GM23338 (cell line): ENCODE measurements around the gene SLC8A3. TPM values are rescaled to one million over a fixed set of nuclear protein-coding genes. Genes with fewer than 3 reads are reported as not detected.

Experiments used
- ATAC-seq: fragments of 200-7000 bp; cut with Tn5 transposase; 3 replicates; pipeline ENCODE4 v1.9.1; 2020
- DNase-seq: peaks from one replicate; pipeline ENCODE4 v3.0.0-alpha.2; 2015; ENCODE audit warnings: low spot score
- H2AFZ ChIP-seq: fragments of 200-600 bp; sonication (generic); 2 replicates; pipeline ENCODE4 v1.8.0; 2016; ENCODE audit warnings: antibody characterized with exemption, mild to moderate bottlenecking, moderate library complexity
- H3F3A ChIP-seq: fragments of 200-600 bp; sonication (generic); replicated peaks from 2 replicates; pipeline ENCODE4 v1.8.0; 2017; ENCODE audit warnings: antibody characterized with exemption, mixed run types, low read depth
- H3K27ac ChIP-seq: fragments of 200-600 bp; sonication (generic); 2 replicates; pipeline ENCODE4 v1.6.1; 2016; ENCODE audit warnings: low read depth
- H3K27me3 ChIP-seq: fragments of 200-600 bp; sonication (generic); 2 replicates; pipeline ENCODE4 v1.8.0; 2016; ENCODE audit warnings: mild to moderate bottlenecking, mixed run types, moderate library complexity; ENCODE audit not compliant: insufficient read depth
- H3K36me3 ChIP-seq: fragments of 200-600 bp; sonication (generic); 2 replicates; pipeline ENCODE4 v1.8.0; 2016; ENCODE audit warnings: mild to moderate bottlenecking; ENCODE audit not compliant: insufficient read depth
- H3K4me1 ChIP-seq: fragments of 200-600 bp; sonication (generic); 2 replicates; pipeline ENCODE4 v1.8.0; 2016; ENCODE audit warnings: mild to moderate bottlenecking, moderate library complexity; ENCODE audit not compliant: insufficient read depth
- H3K4me2 ChIP-seq: fragments of 200-600 bp; sonication (generic); 2 replicates; pipeline ENCODE4 v1.7.1; 2017; ENCODE audit warnings: mixed run types
- H3K4me3 ChIP-seq: fragments of 200-600 bp; sonication (generic); 2 replicates; pipeline ENCODE4 v1.6.1; 2016; ENCODE audit warnings: mixed run types
- H3K79me2 ChIP-seq: fragments of 200-600 bp; sonication (generic); replicated peaks from 2 replicates; pipeline ENCODE4 v1.8.0; 2017; ENCODE audit warnings: mild to moderate bottlenecking; ENCODE audit not compliant: insufficient read depth
- H3K9me2 ChIP-seq: fragments of 200-600 bp; sonication (generic); 2 replicates; pipeline ENCODE4 v1.8.0; 2017; ENCODE audit not compliant: insufficient read depth
- H4K20me1 ChIP-seq: fragments of 200-600 bp; sonication (generic); replicated peaks from 2 replicates; pipeline ENCODE4 v1.8.0; 2017; ENCODE audit warnings: mild to moderate bottlenecking; ENCODE audit not compliant: insufficient read depth
- H3K27ac Mint-ChIP-seq: 2 replicates; pipeline ENCODE4 v1.8.0; 2020; ENCODE audit warnings: inconsistent platforms, mild to moderate bottlenecking, moderate library complexity, mixed read lengths
- H3K27me3 Mint-ChIP-seq: 3 replicates; pipeline ENCODE4 v1.8.0; 2022; ENCODE audit warnings: low read depth, mild to moderate bottlenecking, moderate library complexity, mixed read lengths, inconsistent platforms; ENCODE audit not compliant: insufficient read depth, poor library complexity
- H3K36me3 Mint-ChIP-seq: 3 replicates; pipeline ENCODE4 v1.8.0; 2021; ENCODE audit warnings: low read depth, mild to moderate bottlenecking, inconsistent platforms, moderate library complexity, mixed read lengths
- H3K4me1 Mint-ChIP-seq: 3 replicates; pipeline ENCODE4 v1.8.0; 2020; ENCODE audit warnings: mild to moderate bottlenecking, inconsistent platforms, mixed read lengths
- H3K4me3 Mint-ChIP-seq: 3 replicates; pipeline ENCODE4 v1.8.0; 2021; ENCODE audit warnings: moderate library complexity, mild to moderate bottlenecking, inconsistent platforms, mixed read lengths
- H3K9me3 Mint-ChIP-seq: 3 replicates; pipeline ENCODE4 v1.8.0; 2020; ENCODE audit warnings: moderate library complexity, mild to moderate bottlenecking, inconsistent platforms, mixed read lengths
- CREB1 ChIP-seq: fragments of 250-450 bp; sonication (Bioruptor Pico); IDR thresholded peaks from 2 replicates; pipeline ENCODE4 v1.5.0; 2020; ENCODE audit warnings: low read depth, mild to moderate bottlenecking, moderate library complexity
- EZH2 ChIP-seq: fragments of 200-600 bp; sonication (generic); IDR thresholded peaks from one replicate; pipeline ENCODE4 v1.8.0; 2017; ENCODE audit warnings: antibody characterized with exemption, mild to moderate bottlenecking, low read depth; ENCODE audit not compliant: unreplicated experiment
- EZH2phosphoT487 ChIP-seq: fragments of 200-600 bp; sonication (generic); IDR thresholded peaks from one replicate; pipeline ENCODE4 v1.8.1; 2018; ENCODE audit warnings: antibody characterized with exemption; ENCODE audit not compliant: unreplicated experiment
- JUNB ChIP-seq: IDR thresholded peaks from one replicate; pipeline ENCODE4 v1.6.1; 2016; ENCODE audit warnings: antibody characterized with exemption; ENCODE audit not compliant: unreplicated experiment
- NANOG ChIP-seq: IDR thresholded peaks from 2 replicates; pipeline ENCODE4 v1.6.1; 2016; ENCODE audit warnings: antibody characterized with exemption, borderline replicate concordance
- POLR2AphosphoS5 ChIP-seq: IDR thresholded peaks from 2 replicates; pipeline ENCODE4 v1.6.1; 2016; ENCODE audit warnings: antibody characterized with exemption, low read depth
- STAT1 ChIP-seq: IDR thresholded peaks from one replicate; pipeline ENCODE4 v1.6.1; 2016; ENCODE audit warnings: antibody characterized with exemption; ENCODE audit not compliant: unreplicated experiment
- ZNF114 ChIP-seq: fragments of 250-450 bp; sonication (Bioruptor Pico); IDR thresholded peaks from 2 replicates; pipeline ENCODE4 v1.5.0; 2020; ENCODE audit warnings: mild to moderate bottlenecking, moderate library complexity
- ZNF331 ChIP-seq: fragments of 250-450 bp; sonication (Bioruptor Pico); IDR thresholded peaks from 2 replicates; pipeline ENCODE4 v1.5.0; 2020; ENCODE audit warnings: low read depth, mild to moderate bottlenecking, moderate library complexity
- ZNF462 ChIP-seq: fragments of 250-450 bp; sonication (Bioruptor Pico); IDR thresholded peaks from 2 replicates; pipeline ENCODE4 v1.5.0; 2020; ENCODE audit warnings: mild to moderate bottlenecking, moderate library complexity
- polyA plus RNA-seq: library from polyadenylated mRNA; unstranded; fragments of >200 nt; fragmentation: Nextera tagmentation; extraction: Ambion mirVana; gene quantifications from 2 replicates; pipeline ENCODE4 v1.2.1, GENCODE V29; 2016
- total RNA-seq: library from RNA; depleted of rRNA; stranded (reverse); fragments of >200 nt; shearing (Covaris generic); gene quantifications from 2 replicates; pipeline ENCODE4 v1.2.3, GENCODE V29; 2014
- TF ChIP-seq, protein P1 (sequence below): IDR thresholded peaks from one replicate; pipeline ENCODE4 v1.6.1; 2018; ENCODE audit warnings: antibody characterized with exemption; ENCODE audit not compliant: unreplicated experiment
- TF ChIP-seq, protein P2 (sequence below): IDR thresholded peaks from 2 replicates; pipeline ENCODE4 v1.6.1; 2016; ENCODE audit warnings: antibody characterized with exemption
- TF ChIP-seq, protein P3 (sequence below), 2 experiments: fragments of 200-600 bp in 1 of 2; sonication (generic) in 1 of 2; conservative IDR thresholded peaks; 2 replicates each; pipeline versions ENCODE4 v1.5.1 to v1.6.1; 2016 to 2017; ENCODE audit warnings: antibody characterized with exemption in 2 of 2, low read depth in 2 of 2, mild to moderate bottlenecking in 2 of 2, moderate library complexity in 1 of 2

SLC8A3 gene
- total and polyA plus RNA-seq, 2 experiments from 2014 or later, result 0.82 to 2.0 TPM

DNA sequence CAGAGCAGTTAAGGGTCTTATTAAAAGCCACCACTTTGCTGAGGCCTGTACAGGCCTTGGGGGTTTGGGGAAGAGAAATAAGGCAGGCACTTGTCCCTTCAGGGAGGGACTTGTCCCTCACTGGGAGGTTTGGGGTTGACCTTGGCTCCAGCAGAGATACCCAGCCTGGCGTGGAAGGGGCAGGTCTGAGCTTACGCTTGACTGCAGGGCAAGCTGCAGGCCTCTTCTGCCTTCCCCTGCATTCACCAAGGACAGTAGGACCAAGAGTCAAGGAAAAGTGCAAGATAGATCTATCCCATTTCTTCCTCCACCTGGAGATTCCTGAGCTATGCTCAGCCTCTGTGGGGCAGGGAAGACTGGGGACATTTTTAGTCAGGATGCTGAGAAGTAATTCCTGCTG lies 155.2 kb downstream of the SLC8A3 start:
- Mint-ChIP-seq H3K36me3 (no peaks in the 10 kb centered on the region), H3K27ac (no peak overlapping the region), H3K9me3 (no peaks in the 10 kb centered on the region), H3K4me1 (peaks cover 18% of the 10 kb centered on the region), H3K4me3 (no peak overlapping the region), H3K27me3 (peaks cover 5% of the 10 kb centered on the region)
- H3K36me3 ChIP-seq, result no peaks in the 10 kb centered on the region
- H3K4me3 ChIP-seq, result no peak overlapping the region
- H3K27me3 ChIP-seq, result no peaks in the 10 kb centered on the region
- H4K20me1 ChIP-seq, result no peaks in the 10 kb centered on the region
- ATAC-seq (no peak), DNase-seq (no peak)
- TF ChIP-seq STAT1, result no peak
- TF ChIP-seq ZNF331 (CRISPR knock-in tag), result no peak
- no peak for TF ChIP-seq EZH2phosphoT487
- TF ChIP-seq ZNF462 (CRISPR knock-in tag), result no peak
- TF ChIP-seq, protein P1, sequence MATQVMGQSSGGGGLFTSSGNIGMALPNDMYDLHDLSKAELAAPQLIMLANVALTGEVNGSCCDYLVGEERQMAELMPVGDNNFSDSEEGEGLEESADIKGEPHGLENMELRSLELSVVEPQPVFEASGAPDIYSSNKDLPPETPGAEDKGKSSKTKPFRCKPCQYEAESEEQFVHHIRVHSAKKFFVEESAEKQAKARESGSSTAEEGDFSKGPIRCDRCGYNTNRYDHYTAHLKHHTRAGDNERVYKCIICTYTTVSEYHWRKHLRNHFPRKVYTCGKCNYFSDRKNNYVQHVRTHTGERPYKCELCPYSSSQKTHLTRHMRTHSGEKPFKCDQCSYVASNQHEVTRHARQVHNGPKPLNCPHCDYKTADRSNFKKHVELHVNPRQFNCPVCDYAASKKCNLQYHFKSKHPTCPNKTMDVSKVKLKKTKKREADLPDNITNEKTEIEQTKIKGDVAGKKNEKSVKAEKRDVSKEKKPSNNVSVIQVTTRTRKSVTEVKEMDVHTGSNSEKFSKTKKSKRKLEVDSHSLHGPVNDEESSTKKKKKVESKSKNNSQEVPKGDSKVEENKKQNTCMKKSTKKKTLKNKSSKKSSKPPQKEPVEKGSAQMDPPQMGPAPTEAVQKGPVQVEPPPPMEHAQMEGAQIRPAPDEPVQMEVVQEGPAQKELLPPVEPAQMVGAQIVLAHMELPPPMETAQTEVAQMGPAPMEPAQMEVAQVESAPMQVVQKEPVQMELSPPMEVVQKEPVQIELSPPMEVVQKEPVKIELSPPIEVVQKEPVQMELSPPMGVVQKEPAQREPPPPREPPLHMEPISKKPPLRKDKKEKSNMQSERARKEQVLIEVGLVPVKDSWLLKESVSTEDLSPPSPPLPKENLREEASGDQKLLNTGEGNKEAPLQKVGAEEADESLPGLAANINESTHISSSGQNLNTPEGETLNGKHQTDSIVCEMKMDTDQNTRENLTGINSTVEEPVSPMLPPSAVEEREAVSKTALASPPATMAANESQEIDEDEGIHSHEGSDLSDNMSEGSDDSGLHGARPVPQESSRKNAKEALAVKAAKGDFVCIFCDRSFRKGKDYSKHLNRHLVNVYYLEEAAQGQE, result no peak
- TF ChIP-seq EZH2, result no peak
- TF ChIP-seq POLR2AphosphoS5, result no peak
- TF ChIP-seq, protein P2, sequence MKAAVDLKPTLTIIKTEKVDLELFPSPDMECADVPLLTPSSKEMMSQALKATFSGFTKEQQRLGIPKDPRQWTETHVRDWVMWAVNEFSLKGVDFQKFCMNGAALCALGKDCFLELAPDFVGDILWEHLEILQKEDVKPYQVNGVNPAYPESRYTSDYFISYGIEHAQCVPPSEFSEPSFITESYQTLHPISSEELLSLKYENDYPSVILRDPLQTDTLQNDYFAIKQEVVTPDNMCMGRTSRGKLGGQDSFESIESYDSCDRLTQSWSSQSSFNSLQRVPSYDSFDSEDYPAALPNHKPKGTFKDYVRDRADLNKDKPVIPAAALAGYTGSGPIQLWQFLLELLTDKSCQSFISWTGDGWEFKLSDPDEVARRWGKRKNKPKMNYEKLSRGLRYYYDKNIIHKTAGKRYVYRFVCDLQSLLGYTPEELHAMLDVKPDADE, result no peak
- TF ChIP-seq CREB1 (CRISPR knock-in tag), result no peak
- no peak for TF ChIP-seq JUNB
- no peak for TF ChIP-seq NANOG
- TF ChIP-seq, protein P3, sequence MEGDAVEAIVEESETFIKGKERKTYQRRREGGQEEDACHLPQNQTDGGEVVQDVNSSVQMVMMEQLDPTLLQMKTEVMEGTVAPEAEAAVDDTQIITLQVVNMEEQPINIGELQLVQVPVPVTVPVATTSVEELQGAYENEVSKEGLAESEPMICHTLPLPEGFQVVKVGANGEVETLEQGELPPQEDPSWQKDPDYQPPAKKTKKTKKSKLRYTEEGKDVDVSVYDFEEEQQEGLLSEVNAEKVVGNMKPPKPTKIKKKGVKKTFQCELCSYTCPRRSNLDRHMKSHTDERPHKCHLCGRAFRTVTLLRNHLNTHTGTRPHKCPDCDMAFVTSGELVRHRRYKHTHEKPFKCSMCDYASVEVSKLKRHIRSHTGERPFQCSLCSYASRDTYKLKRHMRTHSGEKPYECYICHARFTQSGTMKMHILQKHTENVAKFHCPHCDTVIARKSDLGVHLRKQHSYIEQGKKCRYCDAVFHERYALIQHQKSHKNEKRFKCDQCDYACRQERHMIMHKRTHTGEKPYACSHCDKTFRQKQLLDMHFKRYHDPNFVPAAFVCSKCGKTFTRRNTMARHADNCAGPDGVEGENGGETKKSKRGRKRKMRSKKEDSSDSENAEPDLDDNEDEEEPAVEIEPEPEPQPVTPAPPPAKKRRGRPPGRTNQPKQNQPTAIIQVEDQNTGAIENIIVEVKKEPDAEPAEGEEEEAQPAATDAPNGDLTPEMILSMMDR (conservative IDR thresholded peaks at IDR 0.05; ENCODE audit: low read depth in 2 of 2), result no peak
- no peak for TF ChIP-seq ZNF114 (CRISPR knock-in tag)
- H2AFZ ChIP-seq, result no peak overlapping the region
- no peaks in the 10 kb centered on the region for H3F3A ChIP-seq
- no peaks in the 10 kb centered on the region for H3K79me2 ChIP-seq
- 0 out of 2 replicates have a peak, but pooled peaks cover 6% of the 10 kb centered on the region for H3K4me1 ChIP-seq
- H3K27ac ChIP-seq, result no peak overlapping the region
- H3K4me2 ChIP-seq, result no peak overlapping the region
- peaks cover 15% of the 10 kb centered on the region for H3K9me2 ChIP-seq
